ENCODE data around the gene KCNAB1.

- no peak for TF ChIP-seq POLR2AphosphoS5 (IDR thresholded peaks at IDR 0.05)
- TF ChIP-seq, protein P1, sequence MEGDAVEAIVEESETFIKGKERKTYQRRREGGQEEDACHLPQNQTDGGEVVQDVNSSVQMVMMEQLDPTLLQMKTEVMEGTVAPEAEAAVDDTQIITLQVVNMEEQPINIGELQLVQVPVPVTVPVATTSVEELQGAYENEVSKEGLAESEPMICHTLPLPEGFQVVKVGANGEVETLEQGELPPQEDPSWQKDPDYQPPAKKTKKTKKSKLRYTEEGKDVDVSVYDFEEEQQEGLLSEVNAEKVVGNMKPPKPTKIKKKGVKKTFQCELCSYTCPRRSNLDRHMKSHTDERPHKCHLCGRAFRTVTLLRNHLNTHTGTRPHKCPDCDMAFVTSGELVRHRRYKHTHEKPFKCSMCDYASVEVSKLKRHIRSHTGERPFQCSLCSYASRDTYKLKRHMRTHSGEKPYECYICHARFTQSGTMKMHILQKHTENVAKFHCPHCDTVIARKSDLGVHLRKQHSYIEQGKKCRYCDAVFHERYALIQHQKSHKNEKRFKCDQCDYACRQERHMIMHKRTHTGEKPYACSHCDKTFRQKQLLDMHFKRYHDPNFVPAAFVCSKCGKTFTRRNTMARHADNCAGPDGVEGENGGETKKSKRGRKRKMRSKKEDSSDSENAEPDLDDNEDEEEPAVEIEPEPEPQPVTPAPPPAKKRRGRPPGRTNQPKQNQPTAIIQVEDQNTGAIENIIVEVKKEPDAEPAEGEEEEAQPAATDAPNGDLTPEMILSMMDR (IDR thresholded peaks at IDR 0.05) = no peak
- no peak for TF ChIP-seq POLR2A (IDR thresholded peaks at IDR 0.05)
These were observed 180.8 kb downstream of the KCNAB1 start for GRCh38 chr3:156300929-156301840.

All from suprapubic skin (tissue), 4 donors.